Liver (tissue), 9 donors: ENCODE results near the gene ANKS1A. TPM values are rescaled to one million over a fixed set of nuclear protein-coding genes. Genes with fewer than 3 reads are reported as not detected.

Source experiments
- DNase-seq: peaks from one replicate; pipeline ENCODE4 v3.0.0-alpha.2; 2017; ENCODE audit warnings: low spot score
- H3K27ac ChIP-seq, 2 donors: one replicate each; pipeline ENCODE4 v1.7.0; 2013; ENCODE audit warnings: inconsistent platforms in 2 of 2, low read length in 2 of 2, control low read depth in 1 of 2, low read depth in 1 of 2, mild to moderate bottlenecking in 1 of 2
- H3K27me3 ChIP-seq, 4 donors: one replicate each; pipeline versions ENCODE4 v1.6.1 to v1.7.0; 2013; ENCODE audit warnings: low read length in 3 of 4, inconsistent platforms in 1 of 4, mild to moderate bottlenecking in 1 of 4, moderate library complexity in 1 of 4; ENCODE audit not compliant: control insufficient read depth in 4 of 4, insufficient read depth in 4 of 4
- H3K36me3 ChIP-seq, 4 donors: one replicate each; pipeline versions ENCODE4 v1.6.1 to v1.7.0; 2013; ENCODE audit warnings: low read length in 3 of 4, mild to moderate bottlenecking in 3 of 4, low read depth in 1 of 4, moderate library complexity in 1 of 4; ENCODE audit not compliant: control insufficient read depth in 4 of 4, insufficient read depth in 3 of 4
- H3K4me1 ChIP-seq, 4 donors: one replicate each; pipeline versions ENCODE4 v1.6.1 to v1.7.0; 2013; ENCODE audit warnings: low read length in 3 of 4, mild to moderate bottlenecking in 3 of 4, moderate library complexity in 1 of 4; ENCODE audit not compliant: control insufficient read depth in 4 of 4, insufficient read depth in 4 of 4
- H3K4me3 ChIP-seq, 3 donors: one replicate each; pipeline versions ENCODE4 v1.6.1 to v1.7.0; 2013; ENCODE audit warnings: low read length in 3 of 3, control low read depth in 1 of 3, low read depth in 1 of 3, mild to moderate bottlenecking in 1 of 3
- H3K9ac ChIP-seq, 2 donors: one replicate each; pipeline ENCODE4 v1.7.0; 2013; ENCODE audit warnings: low read length in 2 of 2, mild to moderate bottlenecking in 2 of 2, moderate library complexity in 2 of 2, control low read depth in 1 of 2, low read depth in 1 of 2
- H3K9me3 ChIP-seq, 4 donors: one replicate each; pipeline versions ENCODE4 v1.6.1 to v1.7.0; 2013; ENCODE audit warnings: low read length in 3 of 4; ENCODE audit not compliant: control insufficient read depth in 4 of 4
- EGR1 ChIP-seq, 2 donors: IDR thresholded peaks; 2 replicates each; pipeline ENCODE4 v1.6.1; 2016 to 2018; ENCODE audit warnings: antibody characterized with exemption in 2 of 2, low read depth in 2 of 2
- FOXA2 ChIP-seq: IDR thresholded peaks from 2 replicates; pipeline ENCODE4 v1.6.1; 2016; ENCODE audit warnings: antibody characterized with exemption
- HNF4A ChIP-seq, 2 donors: conservative IDR thresholded peaks; 2 replicates each; pipeline ENCODE4 v1.6.1; 2016; ENCODE audit warnings: antibody characterized with exemption in 2 of 2, mild to moderate bottlenecking in 2 of 2
- HNF4G ChIP-seq: IDR thresholded peaks from 2 replicates; pipeline ENCODE4 v1.6.1; 2016; ENCODE audit warnings: antibody characterized with exemption
- JUND ChIP-seq, 2 donors: IDR thresholded peaks; 2 replicates each; pipeline ENCODE4 v1.6.1; 2016; ENCODE audit warnings: antibody characterized with exemption in 2 of 2
- NR2F2 ChIP-seq: IDR thresholded peaks from 2 replicates; pipeline ENCODE4 v1.6.1; 2016; ENCODE audit warnings: antibody characterized with exemption
- RAD21 ChIP-seq, 2 donors: IDR thresholded peaks; 2 replicates each; pipeline ENCODE4 v1.6.1; 2016; ENCODE audit warnings: antibody characterized with exemption in 2 of 2, mild to moderate bottlenecking in 2 of 2
- RXRA ChIP-seq, 2 donors: IDR thresholded peaks; 2 replicates each; pipeline ENCODE4 v1.6.1; 2017 to 2018; ENCODE audit warnings: antibody characterized with exemption in 2 of 2, mild to moderate bottlenecking in 1 of 2
- SP1 ChIP-seq: IDR thresholded peaks from 2 replicates; pipeline ENCODE4 v1.6.1; 2018; ENCODE audit warnings: antibody characterized with exemption, mild to moderate bottlenecking
- TAF1 ChIP-seq: conservative IDR thresholded peaks from 2 replicates; pipeline ENCODE4 v1.6.1; 2016; ENCODE audit warnings: antibody characterized with exemption, mild to moderate bottlenecking
- WGBS: extraction: QIAGEN DNeasy Blood & Tissue Kit; methylation state at CpG from one replicate; pipeline ENCODE4 v1.1.7; 2013; 5-methylcytosine and 5-hydroxymethylcytosine counted together
- polyA plus RNA-seq, 2 donors: library from polyadenylated mRNA; stranded (reverse) in 1 of 2; unstranded in 1 of 2; fragments of 200-250 nt in 1 of 2; fragments of >200 nt in 1 of 2; fragmentation: Nextera tagmentation in 1 of 2; extraction: Ambion mirVana in 1 of 2; gene quantifications; one replicate each; pipeline versions ENCODE4 v1.2.1 to v1.2.3, GENCODE V29; 2013 to 2015
- total RNA-seq, 2 donors: library from RNA; depleted of rRNA; stranded (reverse); fragments of >200 nt; gene quantifications; one replicate each; pipeline ENCODE4 v1.2.3, GENCODE V29; 2014
- TF ChIP-seq, protein P1 (sequence below): fragments of 150-350 bp; IDR thresholded peaks from 2 replicates; pipeline ENCODE4 v1.5.1; 2017; ENCODE audit warnings: improper control_type of control experiment, low read depth, low read length; ENCODE audit not compliant: missing input control
- TF ChIP-seq, protein P2 (sequence below): IDR thresholded peaks from 2 replicates; pipeline ENCODE4 v1.6.1; 2016; ENCODE audit warnings: antibody characterized with exemption, mild to moderate bottlenecking
- TF ChIP-seq, protein P3 (sequence below): IDR thresholded peaks from 2 replicates; pipeline ENCODE4 v1.6.1; 2016; ENCODE audit warnings: antibody characterized with exemption
- TF ChIP-seq, protein P4 (sequence below): IDR thresholded peaks from 2 replicates; pipeline ENCODE4 v1.6.1; 2016; ENCODE audit warnings: antibody characterized with exemption
- TF ChIP-seq, protein P5 (sequence below): IDR thresholded peaks from 2 replicates; pipeline ENCODE4 v1.6.1; 2016; ENCODE audit warnings: antibody characterized with exemption
- donor health status: healthy.
- donor health status: healthy.
- donor health status: healthy.
- donor health status: healthy.
- donor health status: healthy.

ANKS1A gene
- total and polyA plus RNA-seq, 4 donors, result 4.3 to 18.7 (median 6.7) TPM

DNA sequence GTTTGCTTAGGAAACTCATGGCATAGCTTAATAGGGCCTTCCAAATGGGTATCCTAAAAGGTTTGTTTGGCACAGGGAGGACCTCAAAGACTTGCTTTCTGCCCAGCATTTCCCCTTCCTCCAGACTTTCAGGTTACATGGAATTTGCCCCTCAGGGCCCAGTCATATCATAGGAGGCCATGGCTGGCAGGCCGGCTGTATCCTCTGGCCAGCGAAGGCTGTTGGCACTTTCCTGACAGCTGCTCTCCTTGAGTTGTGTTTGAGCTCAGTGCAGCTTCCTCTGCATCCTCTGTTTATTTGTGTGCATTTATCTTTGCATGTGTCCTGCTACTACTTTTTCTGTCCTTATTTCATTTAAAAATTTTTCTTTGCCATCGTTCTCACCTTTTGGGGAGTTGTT is 90.9 kb downstream of the ANKS1A start:
- Histone ChIP-seq H3K4me3 (no peak overlapping the region), H3K36me3 (peaks cover 0 to 10% (median 7%) of the 10 kb centered on the region in 4 donors), H3K4me1 (peaks cover 0 to 11% (median 2%) of the 10 kb centered on the region in 4 donors), H3K27me3 (no peaks in the 10 kb centered on the region), H3K9me3 (no peaks in the 10 kb centered on the region), H3K9ac (no peak overlapping the region), H3K27ac (no peak overlapping the region)
- no peak for DNase-seq
- WGBS, result 84% methylated on average over 3 of the region's 3 CpGs
- TF ChIP-seq, protein P1, sequence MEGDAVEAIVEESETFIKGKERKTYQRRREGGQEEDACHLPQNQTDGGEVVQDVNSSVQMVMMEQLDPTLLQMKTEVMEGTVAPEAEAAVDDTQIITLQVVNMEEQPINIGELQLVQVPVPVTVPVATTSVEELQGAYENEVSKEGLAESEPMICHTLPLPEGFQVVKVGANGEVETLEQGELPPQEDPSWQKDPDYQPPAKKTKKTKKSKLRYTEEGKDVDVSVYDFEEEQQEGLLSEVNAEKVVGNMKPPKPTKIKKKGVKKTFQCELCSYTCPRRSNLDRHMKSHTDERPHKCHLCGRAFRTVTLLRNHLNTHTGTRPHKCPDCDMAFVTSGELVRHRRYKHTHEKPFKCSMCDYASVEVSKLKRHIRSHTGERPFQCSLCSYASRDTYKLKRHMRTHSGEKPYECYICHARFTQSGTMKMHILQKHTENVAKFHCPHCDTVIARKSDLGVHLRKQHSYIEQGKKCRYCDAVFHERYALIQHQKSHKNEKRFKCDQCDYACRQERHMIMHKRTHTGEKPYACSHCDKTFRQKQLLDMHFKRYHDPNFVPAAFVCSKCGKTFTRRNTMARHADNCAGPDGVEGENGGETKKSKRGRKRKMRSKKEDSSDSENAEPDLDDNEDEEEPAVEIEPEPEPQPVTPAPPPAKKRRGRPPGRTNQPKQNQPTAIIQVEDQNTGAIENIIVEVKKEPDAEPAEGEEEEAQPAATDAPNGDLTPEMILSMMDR, result no peak
- TF ChIP-seq FOXA2, result no peak
- TF ChIP-seq, protein P2, sequence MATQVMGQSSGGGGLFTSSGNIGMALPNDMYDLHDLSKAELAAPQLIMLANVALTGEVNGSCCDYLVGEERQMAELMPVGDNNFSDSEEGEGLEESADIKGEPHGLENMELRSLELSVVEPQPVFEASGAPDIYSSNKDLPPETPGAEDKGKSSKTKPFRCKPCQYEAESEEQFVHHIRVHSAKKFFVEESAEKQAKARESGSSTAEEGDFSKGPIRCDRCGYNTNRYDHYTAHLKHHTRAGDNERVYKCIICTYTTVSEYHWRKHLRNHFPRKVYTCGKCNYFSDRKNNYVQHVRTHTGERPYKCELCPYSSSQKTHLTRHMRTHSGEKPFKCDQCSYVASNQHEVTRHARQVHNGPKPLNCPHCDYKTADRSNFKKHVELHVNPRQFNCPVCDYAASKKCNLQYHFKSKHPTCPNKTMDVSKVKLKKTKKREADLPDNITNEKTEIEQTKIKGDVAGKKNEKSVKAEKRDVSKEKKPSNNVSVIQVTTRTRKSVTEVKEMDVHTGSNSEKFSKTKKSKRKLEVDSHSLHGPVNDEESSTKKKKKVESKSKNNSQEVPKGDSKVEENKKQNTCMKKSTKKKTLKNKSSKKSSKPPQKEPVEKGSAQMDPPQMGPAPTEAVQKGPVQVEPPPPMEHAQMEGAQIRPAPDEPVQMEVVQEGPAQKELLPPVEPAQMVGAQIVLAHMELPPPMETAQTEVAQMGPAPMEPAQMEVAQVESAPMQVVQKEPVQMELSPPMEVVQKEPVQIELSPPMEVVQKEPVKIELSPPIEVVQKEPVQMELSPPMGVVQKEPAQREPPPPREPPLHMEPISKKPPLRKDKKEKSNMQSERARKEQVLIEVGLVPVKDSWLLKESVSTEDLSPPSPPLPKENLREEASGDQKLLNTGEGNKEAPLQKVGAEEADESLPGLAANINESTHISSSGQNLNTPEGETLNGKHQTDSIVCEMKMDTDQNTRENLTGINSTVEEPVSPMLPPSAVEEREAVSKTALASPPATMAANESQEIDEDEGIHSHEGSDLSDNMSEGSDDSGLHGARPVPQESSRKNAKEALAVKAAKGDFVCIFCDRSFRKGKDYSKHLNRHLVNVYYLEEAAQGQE, result no peak
- TF ChIP-seq EGR1 (IDR thresholded peaks at IDR 0.05; ENCODE audit: low read depth in 2 of 2), result no peak
- no peak for TF ChIP-seq TAF1
- no peak for TF ChIP-seq HNF4A (conservative IDR thresholded peaks at IDR 0.05)
- no peak for TF ChIP-seq JUND (IDR thresholded peaks at IDR 0.05)
- no peak for TF ChIP-seq RXRA (IDR thresholded peaks at IDR 0.05)
- no peak for TF ChIP-seq HNF4G
- TF ChIP-seq SP1, result no peak
- TF ChIP-seq, protein P3, sequence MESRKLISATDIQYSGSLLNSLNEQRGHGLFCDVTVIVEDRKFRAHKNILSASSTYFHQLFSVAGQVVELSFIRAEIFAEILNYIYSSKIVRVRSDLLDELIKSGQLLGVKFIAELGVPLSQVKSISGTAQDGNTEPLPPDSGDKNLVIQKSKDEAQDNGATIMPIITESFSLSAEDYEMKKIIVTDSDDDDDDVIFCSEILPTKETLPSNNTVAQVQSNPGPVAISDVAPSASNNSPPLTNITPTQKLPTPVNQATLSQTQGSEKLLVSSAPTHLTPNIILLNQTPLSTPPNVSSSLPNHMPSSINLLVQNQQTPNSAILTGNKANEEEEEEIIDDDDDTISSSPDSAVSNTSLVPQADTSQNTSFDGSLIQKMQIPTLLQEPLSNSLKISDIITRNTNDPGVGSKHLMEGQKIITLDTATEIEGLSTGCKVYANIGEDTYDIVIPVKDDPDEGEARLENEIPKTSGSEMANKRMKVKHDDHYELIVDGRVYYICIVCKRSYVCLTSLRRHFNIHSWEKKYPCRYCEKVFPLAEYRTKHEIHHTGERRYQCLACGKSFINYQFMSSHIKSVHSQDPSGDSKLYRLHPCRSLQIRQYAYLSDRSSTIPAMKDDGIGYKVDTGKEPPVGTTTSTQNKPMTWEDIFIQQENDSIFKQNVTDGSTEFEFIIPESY, result no peak

DNA sequence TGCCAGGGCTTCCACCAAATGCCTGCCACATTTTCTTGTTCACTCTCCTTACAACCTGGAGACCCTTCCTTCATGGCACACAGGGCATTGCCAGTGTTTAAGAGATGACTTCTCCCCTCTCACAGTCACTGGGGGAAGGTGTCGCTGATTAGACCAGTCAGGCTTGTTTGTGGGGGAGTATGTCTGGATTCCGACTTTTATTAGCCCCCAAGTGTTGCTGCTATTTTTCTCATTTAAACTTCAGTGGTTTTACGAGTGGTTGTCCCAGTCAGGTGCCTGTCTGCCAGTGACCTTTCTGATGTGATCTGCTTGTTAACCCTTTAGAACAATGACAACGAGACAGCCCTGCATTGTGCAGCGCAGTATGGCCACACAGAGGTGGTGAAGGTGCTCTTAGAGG is 92.3 kb downstream of the ANKS1A start:
- Histone ChIP-seq H3K4me1 (peaks cover 0 to 11% (median 2%) of the 10 kb centered on the region in 4 donors), H3K4me3 (no peak overlapping the region), H3K9ac (no peak overlapping the region), H3K27ac (no peak overlapping the region), H3K9me3 (no peaks in the 10 kb centered on the region), H3K36me3 (peaks cover 0 to 19% (median 13%) of the 10 kb centered on the region in 4 donors), H3K27me3 (no peaks in the 10 kb centered on the region)
- no peak for DNase-seq
- 90% methylated on average over 5 of the region's 5 CpGs for WGBS
- TF ChIP-seq, protein P1, result no peak
- TF ChIP-seq HNF4A (conservative IDR thresholded peaks at IDR 0.05), result no peak
- TF ChIP-seq, protein P3, result no peak
- no peak for TF ChIP-seq SP1
- TF ChIP-seq EGR1 (IDR thresholded peaks at IDR 0.05; ENCODE audit: low read depth in 2 of 2), result no peak
- TF ChIP-seq, protein P4, sequence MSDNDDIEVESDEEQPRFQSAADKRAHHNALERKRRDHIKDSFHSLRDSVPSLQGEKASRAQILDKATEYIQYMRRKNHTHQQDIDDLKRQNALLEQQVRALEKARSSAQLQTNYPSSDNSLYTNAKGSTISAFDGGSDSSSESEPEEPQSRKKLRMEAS, result no peak
- TF ChIP-seq, protein P2, result no peak
- TF ChIP-seq NR2F2, result no peak
- no peak for TF ChIP-seq HNF4G
- no peak for TF ChIP-seq RAD21 (IDR thresholded peaks at IDR 0.05)
- TF ChIP-seq FOXA2, result no peak
- TF ChIP-seq, protein P5, sequence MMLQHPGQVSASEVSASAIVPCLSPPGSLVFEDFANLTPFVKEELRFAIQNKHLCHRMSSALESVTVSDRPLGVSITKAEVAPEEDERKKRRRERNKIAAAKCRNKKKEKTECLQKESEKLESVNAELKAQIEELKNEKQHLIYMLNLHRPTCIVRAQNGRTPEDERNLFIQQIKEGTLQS, result no peak
